ENCODE measurements around the gene PWP2.
"Not testable (repeated sequence)": the region's sequence is repeated elsewhere in the genome, so short reads cannot be mapped to it uniquely, and the experiment has no call there.

The PWP2 gene

GRCh38 chr21:44083631-44084291, 23.4 kb upstream of the PWP2 start:
- peak; percentile 73 for DNase-seq

GRCh38 chr21:44084496-44085241, 22.5 kb upstream of the PWP2 start:
- DNase-seq: peak; percentile 15

- DNase-seq: no peak
These were observed 21.5 kb upstream of the PWP2 start for GRCh38 chr21:44085491-44086321.

- DNase-seq: no peak
These were observed 20.4 kb upstream of the PWP2 start for GRCh38 chr21:44086636-44087425.

- peak; percentile 32 for DNase-seq
These were observed 19.5 kb upstream of the PWP2 start for GRCh38 chr21:44087426-44088400.

- no peak for DNase-seq
These were observed 18.8 kb upstream of the PWP2 start for GRCh38 chr21:44088401-44088780.

GRCh38 chr21:44089001-44089911, 17.9 kb upstream of the PWP2 start:
- DNase-seq: peak; percentile 70

GRCh38 chr21:44090325-44090724, 16.9 kb upstream of the PWP2 start:
- peak; percentile 34 for DNase-seq

GRCh38 chr21:44092211-44092610, 15.0 kb upstream of the PWP2 start:
- DNase-seq: no peak

- no peak for DNase-seq
These were observed 13.4 kb upstream of the PWP2 start for GRCh38 chr21:44093761-44094160.

- no peak for DNase-seq
These were observed 12.4 kb upstream of the PWP2 start for GRCh38 chr21:44094832-44095231.

- not testable (repeated sequence) for DNase-seq
These were observed 8.7 kb upstream of the PWP2 start for GRCh38 chr21:44098507-44098906.

GRCh38 chr21:44098964-44099363, 8.2 kb upstream of the PWP2 start:
- not testable (repeated sequence) for DNase-seq

- DNase-seq: not testable (repeated sequence)
These were observed 390 bp downstream of the PWP2 start for GRCh38 chr21:44107589-44107988.

GRCh38 chr21:44113702-44114371, 6.6 kb downstream of the PWP2 start:
- DNase-seq: not testable (repeated sequence)

- DNase-seq: not testable (repeated sequence)
These were observed 14.9 kb downstream of the PWP2 start for GRCh38 chr21:44122131-44122530.

GRCh38 chr21:44127827-44128226, 20.6 kb downstream of the PWP2 start:
- DNase-seq: not testable (repeated sequence)

- DNase-seq: not testable (repeated sequence)
These were observed 26.5 kb downstream of the PWP2 start for GRCh38 chr21:44133715-44134057.

GRCh38 chr21:44134732-44135131, 27.5 kb downstream of the PWP2 start:
- DNase-seq: not testable (repeated sequence)

- peak; percentile 61 for DNase-seq
These were observed 30.8 kb downstream of the PWP2 start for GRCh38 chr21:44138039-44138438.
